ENCODE results near the gene SHD. TPM values are rescaled to one million over a fixed set of nuclear protein-coding genes. Genes with fewer than 3 reads are reported as not detected.

The SHD gene
- total RNA-seq, 1 experiment from 2014 or later, result 4.4 TPM

DNA sequence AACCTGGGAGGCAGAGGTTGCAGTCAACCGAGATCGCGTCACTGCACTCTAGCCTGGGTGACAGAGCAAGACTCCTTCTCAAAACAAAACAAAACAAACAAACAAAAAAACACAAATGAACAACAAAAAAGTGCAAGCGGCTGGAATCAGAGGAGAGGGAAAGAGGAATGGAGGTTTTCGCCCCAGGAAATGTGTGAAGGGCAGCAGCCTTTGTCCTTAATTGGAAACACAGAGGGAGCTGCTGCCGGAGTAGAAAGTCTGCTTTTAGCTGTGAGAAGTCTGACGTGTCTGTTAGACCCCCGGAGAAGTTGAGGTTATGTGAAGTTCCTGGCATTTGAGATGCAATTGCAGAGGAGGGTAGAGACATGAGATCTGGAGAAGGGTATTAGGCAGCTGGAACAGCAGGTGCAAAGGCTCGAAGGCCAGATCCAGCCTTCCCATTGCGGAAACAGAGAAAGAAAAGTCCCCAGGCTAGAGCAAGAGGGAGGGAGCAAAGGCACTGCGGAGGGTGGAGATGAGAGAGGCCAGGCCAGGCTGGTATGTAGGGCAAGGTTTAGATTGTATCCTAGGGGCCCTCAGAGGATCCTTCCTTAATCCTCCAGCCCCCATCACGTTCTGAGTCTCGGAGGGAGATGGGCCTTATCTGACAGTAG is 22.6 kb downstream of the SHD start:
- no peak overlapping the region for H2BK120ac ChIP-seq (ENCODE audit: low read depth, low read length, poor library complexity, severe bottlenecking)
- no peak overlapping the region for H3K14ac ChIP-seq (ENCODE audit: insufficient read depth, low read length)
- no peak overlapping the region for H2BK5ac ChIP-seq (ENCODE audit: insufficient read length, low read length)
- no peaks in the 10 kb centered on the region for H3K79me2 ChIP-seq (ENCODE audit: insufficient read depth, low read length)
- no peak overlapping the region for H3K27ac ChIP-seq (ENCODE audit: insufficient read length, low read depth, low read length)
- no peaks in the 10 kb centered on the region; a peak in 2 of 5 replicates for H3K9me3 Mint-ChIP-seq
- no peak overlapping the region for H4K91ac ChIP-seq (ENCODE audit: insufficient read length, low read depth, low read length)
- H3K36me3 Mint-ChIP-seq (ENCODE audit: insufficient read depth in 1 of 3, low read depth in 3 of 3), result peaks cover 5 to 11% (median 7%) of the 10 kb centered on the region in 3 experiments; a peak in 6 of 7 replicates
- no peak overlapping the region for H3K56ac ChIP-seq (ENCODE audit: insufficient read length, low read depth, low read length)
- peak overlapping the region in 2 of 3 experiments; percentile 65 to 72; a peak in 3 of 7 replicates for H3K27ac Mint-ChIP-seq
- H2AFZ ChIP-seq (ENCODE audit: low read length), result peak overlapping the region; percentile 3
- TF ChIP-seq, protein P1, sequence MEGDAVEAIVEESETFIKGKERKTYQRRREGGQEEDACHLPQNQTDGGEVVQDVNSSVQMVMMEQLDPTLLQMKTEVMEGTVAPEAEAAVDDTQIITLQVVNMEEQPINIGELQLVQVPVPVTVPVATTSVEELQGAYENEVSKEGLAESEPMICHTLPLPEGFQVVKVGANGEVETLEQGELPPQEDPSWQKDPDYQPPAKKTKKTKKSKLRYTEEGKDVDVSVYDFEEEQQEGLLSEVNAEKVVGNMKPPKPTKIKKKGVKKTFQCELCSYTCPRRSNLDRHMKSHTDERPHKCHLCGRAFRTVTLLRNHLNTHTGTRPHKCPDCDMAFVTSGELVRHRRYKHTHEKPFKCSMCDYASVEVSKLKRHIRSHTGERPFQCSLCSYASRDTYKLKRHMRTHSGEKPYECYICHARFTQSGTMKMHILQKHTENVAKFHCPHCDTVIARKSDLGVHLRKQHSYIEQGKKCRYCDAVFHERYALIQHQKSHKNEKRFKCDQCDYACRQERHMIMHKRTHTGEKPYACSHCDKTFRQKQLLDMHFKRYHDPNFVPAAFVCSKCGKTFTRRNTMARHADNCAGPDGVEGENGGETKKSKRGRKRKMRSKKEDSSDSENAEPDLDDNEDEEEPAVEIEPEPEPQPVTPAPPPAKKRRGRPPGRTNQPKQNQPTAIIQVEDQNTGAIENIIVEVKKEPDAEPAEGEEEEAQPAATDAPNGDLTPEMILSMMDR (conservative IDR thresholded peaks at IDR 0.05), result no peak
- H3K23ac ChIP-seq (ENCODE audit: insufficient read length, low read depth, low read length), result no peak overlapping the region
- no peak overlapping the region for H3K18ac ChIP-seq (ENCODE audit: insufficient read length, low read depth, low read length)
- H2BK20ac ChIP-seq (ENCODE audit: low read depth, low read length, poor library complexity, severe bottlenecking), result no peak overlapping the region
- no peak for DNase-seq
- H3K4me1 ChIP-seq (ENCODE audit: insufficient read depth, low read length), result no peaks in the 10 kb centered on the region
- no CpG with 5 or more reads among the region's 13 CpGs for WGBS (ENCODE audit: extremely low coverage, insufficient read length, low lambda C conversion rate)
- H2BK15ac ChIP-seq (ENCODE audit: low read depth, low read length), result no peak overlapping the region
- peak overlapping the region in 1 of 2 experiments; percentile 16; a peak in 1 of 5 replicates for H3K4me3 Mint-ChIP-seq
- no peak overlapping the region for H3K4ac ChIP-seq (ENCODE audit: low read depth, low read length)
- H3T11ph ChIP-seq (ENCODE audit: low read length), result no peak overlapping the region
- peaks cover 10 to 20% of the 10 kb centered on the region in 2 experiments for H3K4me1 Mint-ChIP-seq
- no peak overlapping the region for H3K4me2 ChIP-seq (ENCODE audit: insufficient read depth, insufficient read length, low read length)
- H4K20me1 ChIP-seq (ENCODE audit: control insufficient read depth, insufficient read depth, insufficient read length), result no peaks in the 10 kb centered on the region
- no peaks in the 10 kb centered on the region for H3K79me1 ChIP-seq (ENCODE audit: insufficient read depth, low read depth, low read length, poor library complexity, severe bottlenecking)
- no peaks in the 10 kb centered on the region for H3K23me2 ChIP-seq (ENCODE audit: insufficient read length, low read depth, low read length, poor library complexity, severe bottlenecking)
- no peak overlapping the region for H4K5ac ChIP-seq (ENCODE audit: insufficient read length, low read depth, low read length)
- no peak overlapping the region for H2AK5ac ChIP-seq (ENCODE audit: insufficient read length, low read length)
- no peaks in the 10 kb centered on the region for H3K9me3 ChIP-seq (ENCODE audit: control insufficient read depth, low read depth, low read length)
- no peak overlapping the region for H4K8ac ChIP-seq (replicated peaks; ENCODE audit: insufficient read length, low read depth, low read length)
- H3K27me3 ChIP-seq (ENCODE audit: insufficient read depth, low read length), result no peaks in the 10 kb centered on the region
- peaks cover 12% of the 10 kb centered on the region for H3K27me3 Mint-ChIP-seq (ENCODE audit: low read depth)
- no peak overlapping the region for H3K9ac ChIP-seq (ENCODE audit: extremely low read depth, insufficient read length, low read length)
- no peak overlapping the region for H2BK12ac ChIP-seq (ENCODE audit: insufficient read length, low read depth, low read length)

Measured in H9 (cell line).